Right lung (tissue), 5 donors: ENCODE data around the gene THSD4. TPM values are rescaled to one million over a fixed set of nuclear protein-coding genes. Genes with fewer than 3 reads are reported as not detected.
"Not testable (repeated sequence)": the region's sequence is repeated elsewhere in the genome, so short reads cannot be mapped to it uniquely, and the experiment has no call there.

ENCODE experiments used
- DNase-seq, 2 donors: peaks; one replicate each; pipeline ENCODE4 v3.0.0-alpha.2; 2013
- polyA plus RNA-seq, 5 donors: library from polyadenylated mRNA; unstranded; fragments of 120-200 nt; gene quantifications; one replicate each; pipeline versions ENCODE4 v1.2.1 to v1.2.3, GENCODE V29; 2013; ENCODE audit warnings: inconsistent platforms in 1 of 5, low replicate concordance in 1 of 5; ENCODE audit not compliant: insufficient read length in 5 of 5, insufficient read depth in 1 of 5

THSD4 gene
- polyA plus RNA-seq, 5 donors: 14.0 to 27.2 (median 17.1) TPM

GRCh38 chr15:71148048-71148447, 32.8 kb downstream of the THSD4 start:
- no peak for DNase-seq

- DNase-seq: no peak
These were observed 34.6 kb downstream of the THSD4 start for GRCh38 chr15:71149646-71150557.

GRCh38 chr15:71151081-71151480, 35.8 kb downstream of the THSD4 start:
- DNase-seq: no peak

GRCh38 chr15:71152542-71152941, 37.3 kb downstream of the THSD4 start:
- no peak for DNase-seq

GRCh38 chr15:71153823-71154524, 38.7 kb downstream of the THSD4 start:
- DNase-seq: no peak

- no peak for DNase-seq
These were observed 39.4 kb downstream of the THSD4 start for GRCh38 chr15:71154607-71155200.

GRCh38 chr15:71155534-71155933, 40.3 kb downstream of the THSD4 start:
- no peak for DNase-seq

GRCh38 chr15:71160976-71161375, 45.7 kb downstream of the THSD4 start:
- DNase-seq: no peak

- DNase-seq: no peak
These were observed 47.0 kb downstream of the THSD4 start for GRCh38 chr15:71162309-71162708.

- not testable (repeated sequence) for DNase-seq
These were observed 49.3 kb downstream of the THSD4 start for GRCh38 chr15:71164606-71165005.

GRCh38 chr15:71167445-71168165, 52.3 kb downstream of the THSD4 start:
- no peak for DNase-seq

GRCh38 chr15:71168166-71168834, 53.0 kb downstream of the THSD4 start:
- no peak for DNase-seq

- no peak for DNase-seq
These were observed 54.9 kb downstream of the THSD4 start for GRCh38 chr15:71170163-71170562.

GRCh38 chr15:71171195-71171594, 55.9 kb downstream of the THSD4 start:
- no peak for DNase-seq

- not testable (repeated sequence) for DNase-seq
These were observed 59.1 kb downstream of the THSD4 start for GRCh38 chr15:71174360-71174759.

- peak in 1 of 2 donors; percentile 34 for DNase-seq
These were observed 65.9 kb downstream of the THSD4 start for GRCh38 chr15:71180986-71181853.

GRCh38 chr15:71182522-71182921, 67.3 kb downstream of the THSD4 start:
- no peak for DNase-seq

- no peak for DNase-seq
These were observed 67.8 kb downstream of the THSD4 start for GRCh38 chr15:71183063-71183462.

- no peak for DNase-seq
These were observed 70.4 kb downstream of the THSD4 start for GRCh38 chr15:71185706-71186105.

GRCh38 chr15:71186267-71186666, 71.0 kb downstream of the THSD4 start:
- no peak for DNase-seq
